HEK293T (cell line): ENCODE results near the gene TMEM183A.

Source experiments
- CTCF ChIA-PET: fragments of 350-600 bp; formaldehyde crosslinking; extraction: SDS; loops from one replicate; lab custom pipeline; 2021; ENCODE audit warnings: antibody characterized with exemption, inconsistent platforms; lab: Yijun Ruan, JAX
- POLR2A ChIA-PET: fragments of 350-600 bp; formaldehyde crosslinking; extraction: SDS; loops from one replicate; lab custom pipeline; 2020; ENCODE audit warnings: antibody characterized with exemption, inconsistent platforms; lab: Yijun Ruan, JAX
- DNase-seq: peaks from one replicate; pipeline ENCODE4 v3.0.0; 2012; ENCODE audit warnings: mixed read lengths; ENCODE audit errors: extremely low spot score
- ARNT ChIP-seq: fragments of 450-650 bp; IDR thresholded peaks from 2 replicates; pipeline ENCODE4 v1.6.1; 2017; ENCODE audit warnings: mild to moderate bottlenecking
- BHLHE40 ChIP-seq: fragments of 450-650 bp; IDR thresholded peaks from 2 replicates; pipeline ENCODE4 v1.6.1; 2016; ENCODE audit warnings: mild to moderate bottlenecking, moderate library complexity, borderline replicate concordance
- CTBP1 ChIP-seq: fragments of 450-650 bp; IDR thresholded peaks from 2 replicates; pipeline ENCODE4 v1.6.1; 2016; ENCODE audit warnings: borderline replicate concordance
- ELF4 ChIP-seq: fragments of 450-650 bp; IDR thresholded peaks from 2 replicates; pipeline ENCODE4 v1.6.1; 2017; ENCODE audit warnings: antibody characterized with exemption
- FOXA1 ChIP-seq: fragments of 450-650 bp; IDR thresholded peaks from 2 replicates; pipeline ENCODE4 v1.6.1; 2016; ENCODE audit warnings: mild to moderate bottlenecking
- FOXK2 ChIP-seq: fragments of 450-650 bp; IDR thresholded peaks from 2 replicates; pipeline ENCODE4 v1.6.1; 2016; ENCODE audit warnings: mild to moderate bottlenecking
- FOXM1 ChIP-seq: fragments of 450-650 bp; IDR thresholded peaks from 2 replicates; pipeline ENCODE4 v1.6.1; 2017; ENCODE audit warnings: mild to moderate bottlenecking, borderline replicate concordance
- HDGF ChIP-seq: fragments of 450-650 bp; IDR thresholded peaks from 2 replicates; pipeline ENCODE4 v1.6.1; 2017; ENCODE audit warnings: antibody characterized with exemption, borderline replicate concordance
- L3MBTL2 ChIP-seq: fragments of 450-650 bp; conservative IDR thresholded peaks from 2 replicates; pipeline ENCODE4 v1.6.1; 2016; ENCODE audit warnings: mild to moderate bottlenecking
- LEF1 ChIP-seq: fragments of 450-650 bp; IDR thresholded peaks from 2 replicates; pipeline ENCODE4 v1.6.1; 2017; ENCODE audit warnings: mild to moderate bottlenecking, borderline replicate concordance
- NFRKB ChIP-seq: fragments of 450-650 bp; IDR thresholded peaks from 2 replicates; pipeline ENCODE4 v1.6.1; 2016; ENCODE audit warnings: mild to moderate bottlenecking, moderate library complexity
- PKNOX1 ChIP-seq: fragments of 450-650 bp; IDR thresholded peaks from 2 replicates; pipeline ENCODE4 v1.6.1; 2016
- SP1 ChIP-seq: fragments of 450-650 bp; IDR thresholded peaks from 2 replicates; pipeline ENCODE4 v1.6.1; 2017
- SUZ12 ChIP-seq: fragments of 450-650 bp; IDR thresholded peaks from 2 replicates; pipeline ENCODE4 v1.6.1; 2016; ENCODE audit warnings: mild to moderate bottlenecking
- TARDBP ChIP-seq: fragments of 450-650 bp; IDR thresholded peaks from 2 replicates; pipeline ENCODE4 v1.6.1; 2016
- ZNF384 ChIP-seq: fragments of 450-650 bp; IDR thresholded peaks from 2 replicates; pipeline ENCODE4 v1.6.1; 2016

The TMEM183A gene

GRCh38 chr1:202968351-202968750, 38.8 kb upstream of the TMEM183A start:
- ChIA-PET CTCF (interaction anchor here (0.5 to 1.0 kb wide), 5 partner anchors 8 to 348 kb away, joined by 3 to 6 read pairs (median 4); no protein-coding TSS in a partner anchor), POLR2A (interaction anchor here (1.1 to 1.5 kb wide), 4 partner anchors 9 to 39 kb away, joined by 3 to 8 read pairs (median 4); partner anchors contain the start of gene TMEM183A)
- no peak for TF ChIP-seq CTBP1
- TF ChIP-seq FOXA1, result no peak
- TF ChIP-seq TARDBP, result no peak
- TF ChIP-seq ELF4, result no peak
- no peak for TF ChIP-seq SUZ12
- TF ChIP-seq ZNF384, result no peak
- TF ChIP-seq PKNOX1, result no peak
- TF ChIP-seq ARNT, result no peak
- no peak for TF ChIP-seq NFRKB
- no peak for TF ChIP-seq LEF1
- no peak for TF ChIP-seq BHLHE40
- TF ChIP-seq L3MBTL2, result no peak
- no peak for TF ChIP-seq SP1
- no peak for DNase-seq

GRCh38 chr1:202968895-202969295, 38.3 kb upstream of the TMEM183A start:
- POLR2A ChIA-PET, result interaction anchor here (1.1 to 1.5 kb wide), 2 partner anchors 9 to 31 kb away, joined by 4 to 8 read pairs; no protein-coding TSS in a partner anchor
- CTCF ChIA-PET, result no interaction called here
- TF ChIP-seq BHLHE40 (no peak), L3MBTL2 (no peak), SP1 (no peak), HDGF (no peak), FOXK2 (no peak), ARNT (no peak), FOXM1 (no peak), CTBP1 (no peak), FOXA1 (no peak), TARDBP (no peak), ZNF384 (no peak), ELF4 (no peak), NFRKB (no peak), SUZ12 (no peak), LEF1 (no peak), PKNOX1 (no peak)
- DNase-seq, result peak; percentile 82

DNA sequence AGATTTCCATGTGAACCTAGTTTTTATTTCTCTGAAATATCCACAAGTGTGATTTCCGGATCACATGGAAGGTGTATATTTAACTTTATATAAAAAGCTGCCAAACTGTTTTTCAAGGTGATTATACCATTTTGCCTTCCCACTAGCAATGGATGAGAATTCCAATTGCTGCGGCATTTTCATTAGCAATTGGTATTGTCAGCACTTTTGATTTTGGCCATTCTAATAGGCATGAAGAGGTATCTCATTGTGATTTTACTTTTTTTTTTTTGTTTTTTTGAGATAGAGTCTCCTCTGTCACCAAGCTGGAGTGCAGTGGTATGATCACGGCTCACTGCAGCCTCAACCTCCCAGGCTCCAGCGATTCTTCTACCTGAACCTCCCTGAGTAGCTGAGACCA, 35.1 kb upstream of the TMEM183A start:
- DNase-seq, result no peak
- POLR2A ChIA-PET, result no interaction called here

GRCh38 chr1:202974856-202975255, 32.3 kb upstream of the TMEM183A start:
- ChIA-PET CTCF (no interaction called here), POLR2A (no interaction called here)
- DNase-seq, result no peak
- TF ChIP-seq SUZ12 (no peak), HDGF (no peak), ARNT (no peak), NFRKB (no peak), TARDBP (no peak), FOXM1 (no peak), L3MBTL2 (no peak), PKNOX1 (no peak), FOXA1 (no peak), ZNF384 (no peak), CTBP1 (no peak), FOXK2 (no peak), SP1 (no peak), LEF1 (no peak), ELF4 (no peak), BHLHE40 (no peak)

More for the DNA sequence above, 35.1 kb upstream of the TMEM183A start:
- TF ChIP-seq PKNOX1 (no peak), LEF1 (no peak), ARNT (no peak), HDGF (no peak), ELF4 (no peak), ZNF384 (no peak), TARDBP (no peak), FOXM1 (no peak), L3MBTL2 (no peak), FOXK2 (no peak), CTBP1 (no peak), SP1 (no peak), NFRKB (no peak)
- CTCF ChIA-PET, result no interaction called here

- POLR2A ChIA-PET, result no interaction called here
- CTCF ChIA-PET, result interaction anchor here (0.5 to 1.5 kb wide), 2 partner anchors 9 kb away, joined by 4 to 5 read pairs; no protein-coding TSS in a partner anchor
- no peak for DNase-seq
- TF ChIP-seq BHLHE40, result no peak
- TF ChIP-seq LEF1, result no peak
- TF ChIP-seq L3MBTL2, result no peak
- no peak for TF ChIP-seq NFRKB
- TF ChIP-seq CTBP1, result no peak
- no peak for TF ChIP-seq ELF4
- TF ChIP-seq FOXM1, result no peak
- TF ChIP-seq SUZ12, result no peak
- TF ChIP-seq FOXA1, result no peak
- no peak for TF ChIP-seq HDGF
- TF ChIP-seq SP1, result no peak
- no peak for TF ChIP-seq PKNOX1
- TF ChIP-seq ZNF384, result no peak
- TF ChIP-seq TARDBP, result no peak
- no peak for TF ChIP-seq FOXK2
Observed at GRCh38 chr1:202976633-202977032, 30.5 kb upstream of the TMEM183A start.
